B cell (primary cell): ENCODE data around the gene VPS33B. TPM values are rescaled to one million over a fixed set of nuclear protein-coding genes. Genes with fewer than 3 reads are reported as not detected.

Experiments used
- ATAC-seq: fragments of 200-7000 bp; cut with Tn5 transposase; one replicate; pipeline ENCODE4 v1.10.0; 2021; ENCODE audit warnings: low read depth, mild to moderate bottlenecking, moderate number of reproducible peaks, moderate library complexity
- CTCF ChIA-PET: fragments of 350-600 bp; sonication (Branson Sonifier 250); formaldehyde crosslinking; loops from one replicate; lab custom pipeline; 2021; ENCODE audit warnings: antibody characterized with exemption, inconsistent platforms; lab: Charles Lee
- POLR2A ChIA-PET: fragments of 350-600 bp; sonication (Branson Sonifier 250); formaldehyde crosslinking; loops from one replicate; lab custom pipeline; 2021; ENCODE audit warnings: antibody characterized with exemption; lab: Charles Lee
- DNase-seq: peaks from one replicate; pipeline ENCODE4 v3.0.0; 2013
- H2AFZ ChIP-seq: 2 replicates; pipeline ENCODE4 v1.6.1; 2012; ENCODE audit warnings: mild to moderate bottlenecking, low read depth, low read length; ENCODE audit not compliant: insufficient read depth, poor library complexity, severe bottlenecking
- H3K27ac ChIP-seq, 2 donors: 1 replicate in 1 of 2; 2 replicates in 1 of 2; pipeline ENCODE4 v1.5.1; 2012 to 2013; ENCODE audit warnings: low read length in 2 of 2, mild to moderate bottlenecking in 2 of 2, moderate library complexity in 1 of 2
- H3K27me3 ChIP-seq, 4 experiments: fragments of 200-600 bp in 1 of 4; sonication (generic) in 1 of 4; replicated peaks in 1 of 4; 1 replicate in 2 of 4; 2 replicates in 2 of 4; pipeline versions ENCODE4 v1.6.1 to v1.7.0; 2013 to 2016; ENCODE audit warnings: low read length in 3 of 4, mild to moderate bottlenecking in 2 of 4, mixed read lengths in 1 of 4, moderate library complexity in 1 of 4; ENCODE audit not compliant: insufficient read depth in 4 of 4, control insufficient read depth in 3 of 4; ENCODE audit errors: control extremely low read depth in 1 of 4
- H3K36me3 ChIP-seq, 2 experiments: replicated peaks in 1 of 2; 1 replicate in 1 of 2; 2 replicates in 1 of 2; pipeline versions ENCODE4 v1.6.1 to v1.7.1; 2013; ENCODE audit warnings: low read length in 1 of 2; ENCODE audit not compliant: insufficient read depth in 2 of 2, control insufficient read depth in 1 of 2; ENCODE audit errors: control extremely low read depth in 1 of 2, extremely low read depth in 1 of 2
- H3K4me1 ChIP-seq, 2 donors: fragments of 200-600 bp in 1 of 2; sonication (generic) in 1 of 2; 1 replicate in 1 of 2; 2 replicates in 1 of 2; pipeline versions ENCODE4 v1.5.1 to v1.6.1; 2013 to 2017; ENCODE audit warnings: low read length in 2 of 2; ENCODE audit not compliant: control insufficient read depth in 2 of 2, insufficient read depth in 2 of 2
- H3K4me2 ChIP-seq: replicated peaks from 2 replicates; pipeline ENCODE3; 2012; ENCODE audit warnings: mild to moderate bottlenecking, low read depth, low read length; ENCODE audit not compliant: poor library complexity, severe bottlenecking
- H3K4me3 ChIP-seq, 5 experiments: fragments of 200-600 bp in 1 of 5; sonication (generic) in 1 of 5; 1 replicate in 3 of 5; 2 replicates in 2 of 5; pipeline versions ENCODE4 v1.5.1 to v1.7.0; 2011 to 2016; ENCODE audit warnings: low read length in 4 of 5, mild to moderate bottlenecking in 4 of 5, low read depth in 2 of 5, control low read depth in 1 of 5, moderate library complexity in 1 of 5; ENCODE audit not compliant: insufficient read depth in 1 of 5; ENCODE audit errors: control extremely low read depth in 1 of 5, extremely low read depth in 1 of 5
- H3K79me2 ChIP-seq: fragments of 200-600 bp; sonication (generic); one replicate; pipeline ENCODE4 v1.6.0; 2016; ENCODE audit warnings: low read length; ENCODE audit not compliant: control insufficient read depth, insufficient read depth
- H3K9ac ChIP-seq: fragments of 200-600 bp; sonication (generic); 2 replicates; pipeline ENCODE4 v1.6.1; 2017; ENCODE audit warnings: mild to moderate bottlenecking, low read length, moderate library complexity
- H3K9me3 ChIP-seq, 3 donors: one replicate each; pipeline versions ENCODE4 v1.6.1 to v1.7.1; 2013; ENCODE audit warnings: low read length in 2 of 3; ENCODE audit not compliant: control insufficient read depth in 2 of 3, insufficient read depth in 1 of 3; ENCODE audit errors: control extremely low read depth in 1 of 3
- H4K20me1 ChIP-seq: 2 replicates; pipeline ENCODE4 v1.6.0; 2012; ENCODE audit warnings: mild to moderate bottlenecking, low read length; ENCODE audit not compliant: insufficient read depth, control insufficient read depth, poor library complexity, severe bottlenecking
- H3K27ac Mint-ChIP-seq: one replicate; pipeline ENCODE4 v1.8.0; 2021; ENCODE audit warnings: mixed read lengths
- H3K27me3 Mint-ChIP-seq: one replicate; pipeline ENCODE4 v1.8.0; 2021; ENCODE audit warnings: mixed read lengths
- H3K4me1 Mint-ChIP-seq: one replicate; pipeline ENCODE4 v1.8.0; 2021; ENCODE audit warnings: mixed read lengths
- H3K4me3 Mint-ChIP-seq: one replicate; pipeline ENCODE4 v1.8.0; 2021; ENCODE audit warnings: mixed read lengths
- H3K9me3 Mint-ChIP-seq: one replicate; pipeline ENCODE4 v1.8.0; 2022; ENCODE audit warnings: mixed read lengths; ENCODE audit not compliant: insufficient read depth
- EZH2 ChIP-seq: IDR thresholded peaks from 2 replicates; pipeline ENCODE4 v1.6.1; 2012; ENCODE audit warnings: borderline replicate concordance, low read depth, mild to moderate bottlenecking, moderate library complexity, low read length; ENCODE audit not compliant: insufficient read depth, poor library complexity, severe bottlenecking
- WGBS: methylation state at CpG from one replicate; pipeline ENCODE4 v1.1.5; 2013; ENCODE audit warnings: missing lambda C conversion rate; ENCODE audit not compliant: insufficient coverage; 5-methylcytosine and 5-hydroxymethylcytosine counted together
- intact Hi-C: fragments of 100-400 bp; cut with micrococcal nuclease; formaldehyde crosslinking; loops from one replicate; pipeline ENCODE4 v1.10.0; 2022
- polyA plus RNA-seq: library from polyadenylated mRNA; depleted of rRNA; stranded (reverse); fragments of >200 nt; gene quantifications from 2 replicates; pipeline ENCODE4 v1.2.3, GENCODE V29; 2012
- total RNA-seq, 2 donors: library from RNA; stranded (reverse); fragments of 120-200 nt in 1 of 2; gene quantifications; 1 replicate in 1 of 2; 2 replicates in 1 of 2; pipeline versions ENCODE4 v1.2.3 to v1.2.4, GENCODE V29; 2013 to 2022
- TF ChIP-seq, protein P1 (sequence below): fragments of 200-600 bp; IDR thresholded peaks from one replicate; pipeline ENCODE4 v1.8.0; 2022; ENCODE audit warnings: antibody characterized with exemption, mild to moderate bottlenecking

Gene VPS33B
- total and polyA plus RNA-seq, 2 donors (not counting 1 experiment from before 2014, with no cell fraction given), result 17.4 to 30.0 TPM

- no peaks in the 10 kb centered on the region for H3K9me3 ChIP-seq
- peaks cover 33% of the 10 kb centered on the region for H3K79me2 ChIP-seq
- H3K36me3 ChIP-seq, result peaks cover 2 to 8% of the 10 kb centered on the region in 2 experiments
- intact Hi-C loops, result loop anchor here (1.0 to 2.0 kb wide), 3 partner anchors 29 to 59 kb away; partner anchors contain the start of genes RCCD1, UNC45A and VPS33B
- peak overlapping the region; percentile 81 to 90 for H3K27ac ChIP-seq
- H3K9ac ChIP-seq, result peak overlapping the region; percentile 94
- ChIA-PET POLR2A (interaction anchor here (0.6 kb wide), 1 partner anchor 40 kb away, joined by 12 read pairs; no protein-coding TSS in a partner anchor), CTCF (interaction anchor here (0.7 kb wide), 1 partner anchor 13 kb away, joined by 3 read pairs; no protein-coding TSS in a partner anchor)
- Mint-ChIP-seq H3K4me3 (peak overlapping the region; percentile 99), H3K9me3 (no peaks in the 10 kb centered on the region), H3K27ac (peak overlapping the region; percentile 96), H3K27me3 (no peaks in the 10 kb centered on the region), H3K4me1 (peaks cover 20% of the 10 kb centered on the region)
- DNase-seq, result no peak
- no peaks in the 10 kb centered on the region for H4K20me1 ChIP-seq
- H3K4me1 ChIP-seq, result peaks cover 10 to 18% of the 10 kb centered on the region in 2 donors
- H3K27me3 ChIP-seq, result no peaks in the 10 kb centered on the region
- TF ChIP-seq, protein P1, sequence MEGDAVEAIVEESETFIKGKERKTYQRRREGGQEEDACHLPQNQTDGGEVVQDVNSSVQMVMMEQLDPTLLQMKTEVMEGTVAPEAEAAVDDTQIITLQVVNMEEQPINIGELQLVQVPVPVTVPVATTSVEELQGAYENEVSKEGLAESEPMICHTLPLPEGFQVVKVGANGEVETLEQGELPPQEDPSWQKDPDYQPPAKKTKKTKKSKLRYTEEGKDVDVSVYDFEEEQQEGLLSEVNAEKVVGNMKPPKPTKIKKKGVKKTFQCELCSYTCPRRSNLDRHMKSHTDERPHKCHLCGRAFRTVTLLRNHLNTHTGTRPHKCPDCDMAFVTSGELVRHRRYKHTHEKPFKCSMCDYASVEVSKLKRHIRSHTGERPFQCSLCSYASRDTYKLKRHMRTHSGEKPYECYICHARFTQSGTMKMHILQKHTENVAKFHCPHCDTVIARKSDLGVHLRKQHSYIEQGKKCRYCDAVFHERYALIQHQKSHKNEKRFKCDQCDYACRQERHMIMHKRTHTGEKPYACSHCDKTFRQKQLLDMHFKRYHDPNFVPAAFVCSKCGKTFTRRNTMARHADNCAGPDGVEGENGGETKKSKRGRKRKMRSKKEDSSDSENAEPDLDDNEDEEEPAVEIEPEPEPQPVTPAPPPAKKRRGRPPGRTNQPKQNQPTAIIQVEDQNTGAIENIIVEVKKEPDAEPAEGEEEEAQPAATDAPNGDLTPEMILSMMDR, result no peak
- no peak for TF ChIP-seq EZH2
- H3K4me2 ChIP-seq, result peak overlapping the region; percentile 77
- peak; percentile 9 for ATAC-seq
- peak overlapping the region; percentile 99 for H2AFZ ChIP-seq
- 0% methylated on average over 50 of the region's 50 CpGs for WGBS
- peak overlapping the region; percentile 34 to 93 (median 82) for H3K4me3 ChIP-seq
These were observed 28.4 kb downstream of the VPS33B start for GRCh38 chr15:90994059-90994416.

- Histone ChIP-seq H4K20me1 (no peaks in the 10 kb centered on the region), H3K4me2 (no peak overlapping the region), H3K79me2 (peaks cover 52% of the 10 kb centered on the region), H3K4me3 (no peak overlapping the region), H3K4me1 (peaks cover 18 to 38% of the 10 kb centered on the region in 2 donors), H3K36me3 (no peaks in the 10 kb centered on the region), H3K9ac (no peak overlapping the region), H2AFZ (no peak overlapping the region), H3K27me3 (no peaks in the 10 kb centered on the region), H3K27ac (no peak overlapping the region), H3K9me3 (no peaks in the 10 kb centered on the region)
- Mint-ChIP-seq H3K4me3 (no peak overlapping the region), H3K27ac (no peak overlapping the region), H3K27me3 (no peaks in the 10 kb centered on the region), H3K4me1 (peaks cover 38% of the 10 kb centered on the region), H3K9me3 (no peaks in the 10 kb centered on the region)
- ChIA-PET POLR2A (no interaction called here), CTCF (no interaction called here)
- ATAC-seq, result no peak
- TF ChIP-seq EZH2, result no peak
- TF ChIP-seq, protein P1, result no peak
- intact Hi-C loops, result no loop called here
- no peak for DNase-seq
- WGBS, result 91% methylated on average over 6 of the region's 6 CpGs
These were observed 30.7 kb downstream of the VPS33B start for GRCh38 chr15:90991587-90992285.
